Right kidney (tissue), 1 donor: ENCODE data around the gene COX4I1.

Experiments
- DNase-seq: peaks from one replicate; pipeline ENCODE4 v3.0.0-alpha.2; 2016

COX4I1 gene

GRCh38 chr16:85840395-85840794, 40.9 kb downstream of the COX4I1 start:
- no peak for DNase-seq

GRCh38 chr16:85840801-85841200, 41.3 kb downstream of the COX4I1 start:
- no peak for DNase-seq

- DNase-seq = no peak
These were observed 42.9 kb downstream of the COX4I1 start for GRCh38 chr16:85842435-85842834.

GRCh38 chr16:85842848-85843247, 43.4 kb downstream of the COX4I1 start:
- DNase-seq = no peak

- DNase-seq = no peak
These were observed 44.1 kb downstream of the COX4I1 start for GRCh38 chr16:85843471-85844168.

GRCh38 chr16:85844169-85844481, 44.6 kb downstream of the COX4I1 start:
- DNase-seq = no peak

GRCh38 chr16:85844786-85845185, 45.3 kb downstream of the COX4I1 start:
- no peak for DNase-seq

GRCh38 chr16:85845266-85845665, 45.8 kb downstream of the COX4I1 start:
- DNase-seq = no peak

GRCh38 chr16:85846461-85846860, 47.0 kb downstream of the COX4I1 start:
- DNase-seq = no peak

GRCh38 chr16:85847036-85847435, 47.5 kb downstream of the COX4I1 start:
- no peak for DNase-seq

- DNase-seq = no peak
These were observed 48.4 kb downstream of the COX4I1 start for GRCh38 chr16:85847681-85848601.

- no peak for DNase-seq
These were observed 49.5 kb downstream of the COX4I1 start for GRCh38 chr16:85848986-85849385.

GRCh38 chr16:85849388-85849787, 49.9 kb downstream of the COX4I1 start:
- no peak for DNase-seq

- DNase-seq = no peak
These were observed 50.9 kb downstream of the COX4I1 start for GRCh38 chr16:85850344-85850880.

- no peak for DNase-seq
These were observed 51.7 kb downstream of the COX4I1 start for GRCh38 chr16:85851034-85851785.

GRCh38 chr16:85853547-85854545, 54.4 kb downstream of the COX4I1 start:
- DNase-seq = no peak

- no peak for DNase-seq
These were observed 55.4 kb downstream of the COX4I1 start for GRCh38 chr16:85854935-85855334.

GRCh38 chr16:85856079-85856478, 56.6 kb downstream of the COX4I1 start:
- DNase-seq = no peak

GRCh38 chr16:85856585-85856984, 57.1 kb downstream of the COX4I1 start:
- DNase-seq = no peak
